Endothelial cell of umbilical vein (primary cell): ENCODE data around the gene SAMD4A.

Experiments
- EZH2 ChIP-seq: IDR thresholded peaks from 2 replicates; pipeline ENCODE4 v1.6.1; 2012; ENCODE audit warnings: borderline replicate concordance, low read depth, mild to moderate bottlenecking, moderate library complexity, low read length, inconsistent platforms; ENCODE audit not compliant: severe bottlenecking
- JUN ChIP-seq: IDR thresholded peaks from 2 replicates; pipeline ENCODE4 v1.6.1; 2011; ENCODE audit warnings: borderline replicate concordance, low read depth; ENCODE audit not compliant: insufficient read length, insufficient read depth
- MYC ChIP-seq: IDR thresholded peaks from one replicate; pipeline ENCODE4 v1.6.1; 2011; ENCODE audit warnings: mild to moderate bottlenecking, low read depth, low read length
- POLR2A ChIP-seq: IDR thresholded peaks from 2 replicates; pipeline ENCODE4 v1.6.1; 2012; ENCODE audit warnings: low read depth, mild to moderate bottlenecking, control low read depth, low read length
- POLR2AphosphoS5 ChIP-seq: IDR thresholded peaks from 2 replicates; pipeline ENCODE4 v1.6.1; 2012; ENCODE audit warnings: low read depth, mild to moderate bottlenecking, control low read depth, low read length, moderate library complexity; ENCODE audit not compliant: insufficient read depth
- TF ChIP-seq, protein P1 (sequence below), 2 donors: IDR thresholded peaks; 1 replicate in 1 of 2; 2 replicates in 1 of 2; pipeline ENCODE4 v1.5.1; 2011; ENCODE audit warnings: low read length in 2 of 2, mild to moderate bottlenecking in 2 of 2, moderate library complexity in 2 of 2, control low read depth in 1 of 2, inconsistent platforms in 1 of 2, low read depth in 1 of 2; ENCODE audit not compliant: insufficient read depth in 1 of 2; ENCODE audit errors: extremely low read depth in 1 of 2
- TF ChIP-seq, protein P2 (sequence below): IDR thresholded peaks from 2 replicates; pipeline ENCODE4 v1.6.1; 2011; ENCODE audit not compliant: insufficient read depth, insufficient read length

DNA sequence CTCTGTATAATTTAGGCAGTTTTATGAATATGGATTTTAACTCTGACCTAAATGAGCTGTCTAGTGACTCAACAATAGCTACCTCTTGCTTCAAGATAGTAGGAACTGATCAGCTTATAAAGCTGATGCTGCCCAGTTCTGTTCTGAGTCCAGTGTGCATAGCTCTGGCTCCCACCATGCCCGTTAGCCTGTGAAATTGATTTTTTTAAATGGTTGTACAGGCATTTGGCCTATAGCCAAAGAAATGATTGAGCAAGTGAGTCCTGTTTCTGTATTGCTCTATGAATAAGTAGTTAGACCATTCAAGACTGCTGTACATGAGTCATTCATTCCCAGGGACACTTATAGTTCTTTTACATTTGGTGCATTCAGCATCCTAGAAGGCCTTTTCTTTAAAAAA lies 36.4 kb downstream of the SAMD4A start:
- no peak for TF ChIP-seq EZH2
- TF ChIP-seq, protein P1, sequence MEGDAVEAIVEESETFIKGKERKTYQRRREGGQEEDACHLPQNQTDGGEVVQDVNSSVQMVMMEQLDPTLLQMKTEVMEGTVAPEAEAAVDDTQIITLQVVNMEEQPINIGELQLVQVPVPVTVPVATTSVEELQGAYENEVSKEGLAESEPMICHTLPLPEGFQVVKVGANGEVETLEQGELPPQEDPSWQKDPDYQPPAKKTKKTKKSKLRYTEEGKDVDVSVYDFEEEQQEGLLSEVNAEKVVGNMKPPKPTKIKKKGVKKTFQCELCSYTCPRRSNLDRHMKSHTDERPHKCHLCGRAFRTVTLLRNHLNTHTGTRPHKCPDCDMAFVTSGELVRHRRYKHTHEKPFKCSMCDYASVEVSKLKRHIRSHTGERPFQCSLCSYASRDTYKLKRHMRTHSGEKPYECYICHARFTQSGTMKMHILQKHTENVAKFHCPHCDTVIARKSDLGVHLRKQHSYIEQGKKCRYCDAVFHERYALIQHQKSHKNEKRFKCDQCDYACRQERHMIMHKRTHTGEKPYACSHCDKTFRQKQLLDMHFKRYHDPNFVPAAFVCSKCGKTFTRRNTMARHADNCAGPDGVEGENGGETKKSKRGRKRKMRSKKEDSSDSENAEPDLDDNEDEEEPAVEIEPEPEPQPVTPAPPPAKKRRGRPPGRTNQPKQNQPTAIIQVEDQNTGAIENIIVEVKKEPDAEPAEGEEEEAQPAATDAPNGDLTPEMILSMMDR (IDR thresholded peaks at IDR 0.05; ENCODE audit: extremely low read depth in 1 of 2, insufficient read depth in 1 of 2, low read depth in 1 of 2, low read length in 2 of 2) = no peak
- no peak for TF ChIP-seq MYC
- TF ChIP-seq POLR2A = no peak
- TF ChIP-seq JUN = peak; percentile 18
- TF ChIP-seq, protein P2, sequence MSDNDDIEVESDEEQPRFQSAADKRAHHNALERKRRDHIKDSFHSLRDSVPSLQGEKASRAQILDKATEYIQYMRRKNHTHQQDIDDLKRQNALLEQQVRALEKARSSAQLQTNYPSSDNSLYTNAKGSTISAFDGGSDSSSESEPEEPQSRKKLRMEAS = no peak
- TF ChIP-seq POLR2AphosphoS5 = no peak
